Measurements from ENCODE around the gene TBC1D14. TPM values are rescaled to one million over a fixed set of nuclear protein-coding genes. Genes with fewer than 3 reads are reported as not detected.

The TBC1D14 gene
- total RNA-seq, 1 donor: 39.4 TPM

DNA sequence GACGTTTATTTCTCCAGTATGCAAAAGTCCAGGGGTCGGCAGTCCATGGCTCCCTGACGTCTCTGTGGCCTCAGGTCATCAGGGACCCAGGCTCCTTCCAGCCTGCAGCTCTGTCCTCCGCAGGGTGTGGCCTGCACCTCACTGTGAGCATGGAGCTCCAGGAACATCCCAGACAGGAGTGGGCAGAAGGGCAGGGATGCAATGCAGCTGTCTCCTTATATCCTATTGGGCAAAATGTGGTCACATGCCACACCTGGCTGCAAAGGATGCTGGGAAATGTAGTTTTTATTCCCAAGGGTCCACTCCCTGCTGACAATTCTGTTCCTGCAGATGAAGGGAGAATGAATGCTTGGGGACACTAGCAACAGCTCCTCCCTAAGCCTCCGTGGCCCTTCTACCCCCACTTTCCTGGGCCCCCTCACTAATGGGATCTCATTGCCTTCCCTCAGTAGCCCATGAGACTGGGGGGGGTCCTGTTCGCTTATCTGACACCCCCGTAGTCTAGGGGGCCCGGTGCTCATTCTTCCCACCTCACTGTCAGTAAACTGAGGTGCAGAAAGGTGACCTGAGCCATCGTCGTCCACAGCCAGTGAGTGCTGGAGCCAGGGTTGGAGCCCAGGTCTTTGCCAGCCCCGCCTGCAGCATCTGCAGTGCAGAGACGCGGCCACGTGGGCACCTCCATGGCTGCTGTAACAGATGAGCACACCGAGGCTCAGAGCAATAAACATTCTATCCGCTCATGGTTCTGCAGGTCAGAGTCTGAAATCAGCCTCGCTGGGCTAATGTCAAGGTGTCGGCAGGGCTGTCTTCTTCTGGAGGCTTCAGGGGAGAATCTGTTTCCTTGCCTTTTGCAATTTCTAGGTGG, 164.1 kb downstream of the TBC1D14 start:
- no peaks in the 10 kb centered on the region for H3K79me2 ChIP-seq (ENCODE audit: insufficient read depth, low read length)
- H3K27me3 ChIP-seq (ENCODE audit: insufficient read depth, low read length): peaks cover 4% of the 10 kb centered on the region
- peak; percentile 93 for DNase-seq (ENCODE audit: insufficient read length, low spot score, missing footprints)
- peaks cover 5% of the 10 kb centered on the region for H4K20me1 ChIP-seq (ENCODE audit: insufficient read depth, low read length)
- no peaks in the 10 kb centered on the region for H3K9me3 ChIP-seq (ENCODE audit: low read depth, low read length)
- TF ChIP-seq, protein P1, sequence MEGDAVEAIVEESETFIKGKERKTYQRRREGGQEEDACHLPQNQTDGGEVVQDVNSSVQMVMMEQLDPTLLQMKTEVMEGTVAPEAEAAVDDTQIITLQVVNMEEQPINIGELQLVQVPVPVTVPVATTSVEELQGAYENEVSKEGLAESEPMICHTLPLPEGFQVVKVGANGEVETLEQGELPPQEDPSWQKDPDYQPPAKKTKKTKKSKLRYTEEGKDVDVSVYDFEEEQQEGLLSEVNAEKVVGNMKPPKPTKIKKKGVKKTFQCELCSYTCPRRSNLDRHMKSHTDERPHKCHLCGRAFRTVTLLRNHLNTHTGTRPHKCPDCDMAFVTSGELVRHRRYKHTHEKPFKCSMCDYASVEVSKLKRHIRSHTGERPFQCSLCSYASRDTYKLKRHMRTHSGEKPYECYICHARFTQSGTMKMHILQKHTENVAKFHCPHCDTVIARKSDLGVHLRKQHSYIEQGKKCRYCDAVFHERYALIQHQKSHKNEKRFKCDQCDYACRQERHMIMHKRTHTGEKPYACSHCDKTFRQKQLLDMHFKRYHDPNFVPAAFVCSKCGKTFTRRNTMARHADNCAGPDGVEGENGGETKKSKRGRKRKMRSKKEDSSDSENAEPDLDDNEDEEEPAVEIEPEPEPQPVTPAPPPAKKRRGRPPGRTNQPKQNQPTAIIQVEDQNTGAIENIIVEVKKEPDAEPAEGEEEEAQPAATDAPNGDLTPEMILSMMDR (IDR thresholded peaks at IDR 0.05; ENCODE audit: extremely low read depth, low read depth, low read length): no peak
- H3K4me2 ChIP-seq (ENCODE audit: insufficient read depth, low read length): no peak overlapping the region
- H3K27ac ChIP-seq (ENCODE audit: low read depth, low read length): no peak overlapping the region
- H3K36me3 ChIP-seq (ENCODE audit: insufficient read depth, low read length): no peaks in the 10 kb centered on the region
- no peak overlapping the region for H3K4me3 ChIP-seq (ENCODE audit: insufficient read depth, low read length)
- no peak overlapping the region for H2AFZ ChIP-seq (ENCODE audit: low read length)
- no peaks in the 10 kb centered on the region for H3K4me1 ChIP-seq (ENCODE audit: insufficient read depth, low read length)

DNA sequence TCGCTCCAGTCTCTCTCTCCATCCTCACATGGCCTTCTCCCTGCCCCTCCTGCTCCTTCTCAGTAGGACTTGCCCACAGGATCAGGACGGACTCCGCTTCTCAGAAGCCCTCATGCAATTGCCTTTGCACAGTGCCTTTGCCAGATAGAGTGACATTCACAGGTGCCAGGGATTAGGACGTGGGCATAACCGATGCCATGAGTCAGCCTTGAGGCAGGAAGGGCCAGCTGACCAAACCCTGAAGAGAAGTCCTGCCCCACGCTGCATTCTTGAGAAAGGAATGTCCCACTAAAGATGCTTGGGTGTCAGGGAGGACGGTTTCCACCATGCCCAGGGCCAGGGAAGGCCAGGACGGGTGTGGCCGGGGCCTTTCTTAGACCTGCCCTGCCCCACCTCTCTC, 164.8 kb downstream of the TBC1D14 start:
- no peaks in the 10 kb centered on the region for H3K4me1 ChIP-seq (ENCODE audit: insufficient read depth, low read length)
- peaks cover 5% of the 10 kb centered on the region for H4K20me1 ChIP-seq (ENCODE audit: insufficient read depth, low read length)
- H3K4me3 ChIP-seq (ENCODE audit: insufficient read depth, low read length): no peak overlapping the region

DNA sequence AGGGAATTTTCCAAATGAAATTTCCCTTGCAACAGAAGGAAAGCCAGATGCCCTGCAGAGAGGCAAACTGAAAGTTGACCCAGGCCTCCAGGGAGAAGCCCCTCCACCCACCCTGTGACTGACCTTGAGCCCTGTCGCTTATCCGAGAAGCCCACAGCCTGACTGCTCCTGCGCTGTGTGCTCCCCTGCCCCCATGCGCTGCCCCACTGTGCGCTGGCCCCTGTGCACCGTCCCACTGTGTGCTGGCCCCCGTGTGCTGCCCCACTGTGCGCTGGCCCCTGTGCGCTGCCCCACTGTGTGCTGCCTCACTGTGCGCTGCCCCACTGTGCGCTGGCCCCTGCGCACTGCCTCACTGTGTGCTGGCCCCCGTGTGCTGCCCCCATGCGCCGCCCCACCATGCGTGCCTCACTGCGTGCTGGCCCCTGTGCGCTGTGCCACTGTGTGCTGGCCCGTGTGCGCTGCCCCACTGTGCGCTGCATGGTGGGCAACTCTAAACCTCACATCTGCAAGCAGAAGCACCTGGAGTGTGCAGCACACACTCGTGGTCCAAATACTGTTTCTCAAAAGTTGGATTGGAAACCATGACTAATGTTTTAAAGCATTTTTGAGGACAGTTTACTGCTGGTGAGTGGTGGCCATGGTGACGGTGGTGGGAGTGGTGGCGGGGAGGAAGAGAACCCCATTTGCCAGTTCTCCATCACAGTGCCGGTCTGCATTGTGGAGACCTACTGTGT, 166.5 kb downstream of the TBC1D14 start:
- Histone ChIP-seq H3K27me3 (ENCODE audit: insufficient read depth, low read length) (peaks cover 2% of the 10 kb centered on the region), H3K4me3 (ENCODE audit: insufficient read depth, low read length) (no peak overlapping the region), H2AFZ (ENCODE audit: low read length) (no peak overlapping the region), H3K9me3 (ENCODE audit: low read depth, low read length) (peaks cover 2% of the 10 kb centered on the region), H4K20me1 (ENCODE audit: insufficient read depth, low read length) (peaks cover 5% of the 10 kb centered on the region), H3K79me2 (ENCODE audit: insufficient read depth, low read length) (no peaks in the 10 kb centered on the region), H3K4me2 (ENCODE audit: insufficient read depth, low read length) (no peak overlapping the region), H3K36me3 (ENCODE audit: insufficient read depth, low read length) (no peaks in the 10 kb centered on the region), H3K4me1 (ENCODE audit: insufficient read depth, low read length) (no peaks in the 10 kb centered on the region), H3K27ac (ENCODE audit: low read depth, low read length) (no peak overlapping the region)
- DNase-seq (ENCODE audit: insufficient read length, low spot score, missing footprints): peak; percentile 85
- TF ChIP-seq, protein P1 (IDR thresholded peaks at IDR 0.05; ENCODE audit: extremely low read depth, low read depth, low read length): no peak

More for the DNA sequence above, 164.8 kb downstream of the TBC1D14 start:
- Histone ChIP-seq H2AFZ (ENCODE audit: low read length) (no peak overlapping the region), H3K27me3 (ENCODE audit: insufficient read depth, low read length) (peaks cover 4% of the 10 kb centered on the region), H3K9me3 (ENCODE audit: low read depth, low read length) (no peaks in the 10 kb centered on the region), H3K4me2 (ENCODE audit: insufficient read depth, low read length) (no peak overlapping the region), H3K36me3 (ENCODE audit: insufficient read depth, low read length) (no peaks in the 10 kb centered on the region), H3K27ac (ENCODE audit: low read depth, low read length) (no peak overlapping the region), H3K79me2 (ENCODE audit: insufficient read depth, low read length) (no peaks in the 10 kb centered on the region)
- DNase-seq (ENCODE audit: insufficient read length, low spot score, missing footprints): peak; percentile 70
- TF ChIP-seq, protein P1 (IDR thresholded peaks at IDR 0.05; ENCODE audit: extremely low read depth, low read depth, low read length): no peak

DNA sequence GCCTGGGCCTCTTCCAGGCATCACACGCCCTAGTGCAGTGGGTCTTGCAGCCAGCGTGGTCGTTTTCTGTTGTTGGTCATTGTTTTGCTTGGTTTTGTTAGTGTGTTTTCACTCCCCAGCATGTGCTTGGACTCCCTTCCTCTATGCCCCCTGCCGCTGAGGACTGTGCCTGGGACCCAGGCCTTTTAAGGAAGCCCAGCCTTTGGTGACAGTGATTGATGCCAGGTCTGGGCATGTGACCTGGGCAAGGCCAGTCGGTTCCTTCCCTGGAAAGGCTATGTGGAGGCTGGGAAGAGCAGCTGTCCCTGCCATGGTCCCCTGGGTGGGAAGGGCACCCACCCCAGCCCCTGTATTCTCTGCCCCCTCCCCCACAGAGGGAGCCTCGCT, 167.1 kb downstream of the TBC1D14 start:
- Histone ChIP-seq H3K4me2 (ENCODE audit: insufficient read depth, low read length) (no peak overlapping the region), H3K4me3 (ENCODE audit: insufficient read depth, low read length) (no peak overlapping the region), H3K9me3 (ENCODE audit: low read depth, low read length) (peaks cover 2% of the 10 kb centered on the region), H3K27ac (ENCODE audit: low read depth, low read length) (no peak overlapping the region), H2AFZ (ENCODE audit: low read length) (no peak overlapping the region), H3K4me1 (ENCODE audit: insufficient read depth, low read length) (no peaks in the 10 kb centered on the region), H3K79me2 (ENCODE audit: insufficient read depth, low read length) (no peaks in the 10 kb centered on the region), H3K27me3 (ENCODE audit: insufficient read depth, low read length) (peaks cover 3% of the 10 kb centered on the region), H4K20me1 (ENCODE audit: insufficient read depth, low read length) (no peaks in the 10 kb centered on the region), H3K36me3 (ENCODE audit: insufficient read depth, low read length) (no peaks in the 10 kb centered on the region)
- no peak for DNase-seq (ENCODE audit: insufficient read length, low spot score, missing footprints)
- TF ChIP-seq, protein P1 (IDR thresholded peaks at IDR 0.05; ENCODE audit: extremely low read depth, low read depth, low read length): no peak

All from osteoblast (primary cell).